Measurements from ENCODE around the gene APOBEC3B.
"Not testable (repeated sequence)": the region's sequence is repeated elsewhere in the genome, so short reads cannot be mapped to it uniquely, and the experiment has no call there.

The APOBEC3B gene

DNA sequence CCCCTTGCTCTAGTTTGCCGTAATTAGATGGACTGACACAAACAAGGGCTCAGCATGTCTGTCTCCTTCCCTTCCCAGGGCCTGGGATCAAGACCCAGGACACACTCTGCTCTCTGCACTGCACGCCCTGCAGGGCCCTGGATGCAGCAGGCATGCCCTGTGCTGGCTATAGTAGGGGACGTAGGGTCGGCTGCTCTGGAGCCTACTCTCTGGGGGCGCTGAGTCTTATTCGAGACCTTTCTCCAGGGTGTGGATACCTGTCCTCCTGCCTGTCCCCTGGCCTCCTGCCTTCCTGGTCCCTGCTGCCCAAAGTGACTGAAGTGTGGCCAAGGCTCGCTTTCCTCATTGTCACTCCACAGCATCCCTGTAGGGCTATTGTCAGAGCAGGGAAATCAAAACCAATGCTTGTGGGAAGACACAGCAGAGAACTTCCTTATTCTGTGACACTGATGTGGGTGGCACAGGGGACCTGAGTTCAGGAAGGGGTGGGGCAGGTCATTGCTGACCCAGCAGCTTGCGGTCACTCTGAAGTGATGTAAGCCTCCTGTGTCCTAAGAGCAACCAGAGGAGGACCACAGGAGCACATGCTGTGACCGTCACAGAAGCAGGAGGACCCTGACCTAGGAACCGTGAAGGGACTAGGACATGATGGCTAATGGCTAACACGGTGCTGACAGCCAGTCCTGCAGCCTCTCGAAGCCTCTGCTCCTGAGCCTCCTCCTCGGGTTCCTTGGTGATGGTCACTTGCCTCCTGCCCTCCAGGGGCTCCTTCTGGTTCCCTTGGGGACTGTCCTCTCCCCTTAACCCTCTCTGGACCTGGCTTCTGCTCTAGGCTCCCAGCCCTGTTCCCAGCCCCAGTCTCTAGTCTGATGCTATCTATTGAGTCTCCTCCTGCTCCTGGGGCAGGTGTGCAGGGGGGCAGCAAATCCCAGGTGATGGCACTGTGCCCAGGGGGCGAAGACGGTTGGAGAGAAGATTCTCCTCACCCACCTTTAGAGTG lies 14.4 kb upstream of the APOBEC3B start:
- DNase-seq (ENCODE audit: low read depth) = no peak

DNA sequence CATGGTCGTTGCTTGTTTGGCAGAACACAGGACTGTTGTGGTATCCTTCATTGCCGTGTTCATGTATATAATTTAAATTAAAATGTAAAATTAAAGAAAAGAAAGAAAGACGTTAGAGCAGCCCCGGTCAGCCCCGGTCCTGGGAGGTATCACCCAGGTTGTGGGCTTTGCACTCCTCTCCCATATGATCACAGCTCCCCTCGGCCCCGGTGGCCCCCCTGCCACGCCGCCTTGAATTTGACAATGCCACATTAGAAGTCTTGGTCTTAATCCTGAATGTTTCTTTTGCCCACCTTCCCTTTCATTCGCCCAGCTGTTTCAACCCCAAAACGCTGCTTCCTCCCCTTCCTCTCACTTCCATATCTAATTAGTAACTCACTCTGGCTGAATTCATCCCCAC lies 13.3 kb upstream of the APOBEC3B start:
- no peak for DNase-seq (ENCODE audit: low read depth)

DNA sequence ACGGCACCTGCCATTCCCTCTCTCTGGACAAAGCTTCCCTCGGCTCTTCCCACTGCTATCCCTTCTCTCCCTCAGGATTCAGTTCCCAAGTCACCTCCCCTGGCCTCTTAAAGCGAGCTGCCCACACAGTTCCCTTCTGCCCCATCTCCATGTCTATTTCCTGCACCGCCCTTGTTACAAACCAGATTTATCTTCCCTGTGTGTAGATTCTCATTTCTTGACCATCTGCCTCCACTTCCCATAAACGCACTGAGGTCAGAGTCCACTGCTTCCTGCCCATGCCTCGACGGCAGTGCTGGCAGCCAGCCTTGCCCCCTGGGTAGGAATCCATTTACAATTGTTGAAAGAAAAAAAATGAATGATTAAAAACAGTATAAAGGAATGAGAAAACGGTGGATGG lies 11.6 kb upstream of the APOBEC3B start:
- no peak for DNase-seq (ENCODE audit: low read depth)

DNA sequence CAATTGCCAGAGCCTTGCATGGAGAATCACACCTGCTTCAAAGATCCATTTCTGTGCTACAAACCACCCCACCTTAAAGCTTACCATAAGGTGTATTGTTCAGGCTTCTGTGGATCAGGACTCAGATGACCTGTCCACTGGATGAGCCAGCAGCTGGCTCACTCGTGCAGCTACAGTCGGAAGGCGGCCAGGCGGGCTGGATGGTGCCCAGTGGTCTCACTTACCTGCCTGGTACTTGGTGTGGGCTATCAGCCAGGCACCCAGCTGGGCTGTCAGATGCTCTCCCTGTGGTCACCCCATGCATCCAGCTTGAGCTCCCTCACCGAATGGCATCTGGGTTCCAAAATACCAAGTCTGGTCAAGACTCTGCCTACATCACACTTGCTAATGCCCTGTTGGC lies 10.9 kb upstream of the APOBEC3B start:
- no peak for DNase-seq (ENCODE audit: low read depth)

DNA sequence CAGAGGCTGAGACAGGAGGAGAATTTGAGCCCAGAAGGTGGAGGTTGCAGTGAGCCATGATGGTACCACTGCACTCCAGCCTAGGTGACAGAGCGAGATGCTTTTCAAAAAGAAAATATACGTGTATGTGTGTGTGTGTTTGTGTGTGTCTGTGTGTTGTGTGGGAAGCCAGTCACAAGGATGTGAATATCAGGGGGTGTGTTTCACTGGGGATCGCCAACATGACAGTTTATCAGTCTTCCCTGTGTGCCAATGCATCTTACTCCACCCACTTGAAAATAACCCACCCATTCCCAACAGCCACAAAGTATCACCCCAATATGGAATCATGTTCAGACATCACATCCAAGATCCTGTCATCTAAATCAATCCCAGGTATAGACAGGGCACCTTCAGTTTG lies 10.4 kb upstream of the APOBEC3B start:
- no peak for DNase-seq (ENCODE audit: low read depth)

DNA sequence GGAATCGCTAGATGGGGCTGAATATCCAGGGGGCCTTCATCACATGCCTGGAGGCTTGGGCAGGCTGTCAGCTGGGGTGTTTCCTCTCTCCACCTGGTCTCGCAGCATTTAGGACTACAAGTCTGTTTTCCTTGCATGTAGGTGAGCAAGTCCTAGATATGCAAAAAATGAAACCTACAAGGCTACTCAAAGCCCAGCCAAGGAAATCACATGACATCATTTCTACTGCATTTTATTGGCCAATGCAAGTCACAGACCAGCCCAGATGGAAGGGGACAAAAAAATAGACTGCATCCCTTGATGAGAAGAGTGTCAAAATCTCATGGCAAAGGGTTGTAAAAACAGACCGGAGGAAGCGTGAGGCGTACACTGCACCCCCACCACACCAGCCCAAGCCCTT lies 9.6 kb upstream of the APOBEC3B start:
- no peak for DNase-seq (ENCODE audit: low read depth)

DNA sequence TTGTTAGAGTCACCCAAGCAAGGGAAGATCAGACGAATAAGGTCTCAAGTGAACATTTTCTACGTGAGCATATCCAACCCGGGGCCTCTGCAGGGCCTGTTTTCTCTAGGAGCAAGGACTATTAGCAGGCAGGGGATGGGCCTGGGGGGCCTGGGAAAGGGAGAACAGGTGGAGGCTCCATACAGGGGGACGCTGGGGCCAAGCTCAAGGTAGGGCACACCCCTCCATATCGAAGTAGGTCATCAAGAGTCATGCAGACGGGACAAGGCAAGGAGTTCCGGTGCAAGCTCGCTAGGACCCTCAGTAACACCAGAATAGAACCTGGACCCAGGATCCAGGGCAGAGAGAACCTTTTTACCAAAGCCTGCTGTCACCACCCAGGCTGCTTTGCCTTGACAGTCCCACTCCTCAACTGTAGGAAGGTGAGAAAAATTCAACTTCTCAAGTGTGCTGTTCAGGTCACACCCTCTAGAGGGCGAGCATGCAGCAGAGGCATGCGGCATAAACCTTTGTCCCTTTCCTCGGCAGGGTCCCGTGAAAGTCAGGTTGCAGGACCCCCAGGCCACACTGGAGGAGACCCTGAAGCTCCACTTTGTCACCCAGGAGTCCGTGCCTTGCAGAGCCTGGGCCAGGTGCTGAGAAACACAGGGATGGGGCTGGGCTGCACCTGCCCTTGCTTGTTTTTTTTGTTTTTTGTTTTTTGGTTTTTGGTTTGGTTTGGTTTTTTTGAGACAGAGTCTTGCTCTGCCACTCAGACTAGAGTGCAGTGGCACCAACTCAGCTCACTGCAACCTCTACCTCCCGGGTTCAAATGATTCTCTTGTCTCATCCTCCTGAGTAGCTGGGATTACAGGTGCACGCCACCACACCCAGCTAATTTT lies 8.6 kb upstream of the APOBEC3B start:
- peak; percentile 23 for DNase-seq (ENCODE audit: low read depth)

DNA sequence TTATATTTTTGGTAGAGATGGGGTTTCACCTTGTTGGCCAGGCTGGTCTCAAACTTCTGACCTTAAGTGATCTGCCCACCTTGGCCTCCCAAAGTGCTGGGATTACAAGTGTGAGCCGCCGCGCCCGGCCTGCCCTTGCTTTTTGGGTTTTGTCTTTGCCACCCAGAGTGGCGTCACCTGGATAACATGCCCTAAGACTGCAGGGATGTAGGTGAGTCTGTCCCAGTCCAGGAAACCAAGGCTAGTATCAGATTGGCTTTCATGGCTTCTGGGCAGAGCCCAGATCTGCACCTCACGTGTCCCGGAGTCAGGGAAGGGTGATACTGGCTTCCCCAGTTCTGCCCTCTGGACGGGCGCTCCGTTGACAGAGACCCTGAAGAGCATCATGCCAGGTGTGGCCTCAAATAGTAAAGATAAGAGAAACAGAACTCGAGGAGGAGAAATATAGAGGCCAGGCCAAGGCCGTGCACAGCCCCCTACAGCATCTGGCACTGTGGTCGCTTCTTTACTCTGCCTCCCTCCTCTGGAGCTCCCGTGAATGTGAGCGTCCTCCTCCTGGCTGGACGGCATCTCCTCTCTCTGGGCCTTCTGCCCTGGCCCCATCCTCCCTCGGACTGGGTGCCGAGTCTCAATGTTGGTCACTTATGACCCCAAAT lies 7.8 kb upstream of the APOBEC3B start:
- no peak for DNase-seq (ENCODE audit: low read depth)

DNA sequence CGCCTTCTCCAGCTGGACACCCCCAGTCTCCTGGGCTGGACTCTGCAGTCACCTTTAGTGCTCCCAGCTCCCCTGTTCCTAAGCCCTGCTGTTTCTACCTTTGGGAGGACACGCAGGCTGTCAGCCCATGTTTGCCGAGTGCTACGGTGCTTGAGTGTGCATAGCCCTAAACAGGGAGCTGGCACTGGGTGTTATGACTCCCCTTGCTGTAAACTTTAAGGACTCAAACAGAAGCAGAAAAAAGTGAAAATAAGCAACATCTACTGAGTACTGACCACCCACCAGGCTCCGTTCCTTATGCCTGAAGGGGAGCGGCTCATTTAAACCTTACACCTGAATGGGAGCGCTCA lies 7.3 kb upstream of the APOBEC3B start:
- no peak for DNase-seq (ENCODE audit: low read depth)

DNA sequence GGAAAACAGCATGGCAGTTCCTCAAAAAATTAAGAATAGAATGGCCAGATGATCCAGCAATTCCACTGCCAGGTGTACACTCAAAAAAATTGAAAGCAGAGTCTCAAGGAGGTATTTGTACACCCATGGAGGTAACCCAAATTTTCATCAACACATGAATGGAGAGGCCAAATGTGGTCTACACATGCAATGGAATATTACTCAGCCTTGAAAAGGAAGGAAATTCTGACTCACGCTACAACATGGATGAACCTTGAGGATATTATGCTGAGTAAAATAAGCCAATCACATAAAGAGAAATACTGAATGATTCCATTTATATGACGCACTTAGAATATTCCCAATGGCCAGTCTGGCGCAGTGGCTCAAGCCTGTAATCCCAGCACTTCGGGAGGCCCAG lies 4.9 kb upstream of the APOBEC3B start:
- not testable (repeated sequence) for DNase-seq (ENCODE audit: low read depth)

DNA sequence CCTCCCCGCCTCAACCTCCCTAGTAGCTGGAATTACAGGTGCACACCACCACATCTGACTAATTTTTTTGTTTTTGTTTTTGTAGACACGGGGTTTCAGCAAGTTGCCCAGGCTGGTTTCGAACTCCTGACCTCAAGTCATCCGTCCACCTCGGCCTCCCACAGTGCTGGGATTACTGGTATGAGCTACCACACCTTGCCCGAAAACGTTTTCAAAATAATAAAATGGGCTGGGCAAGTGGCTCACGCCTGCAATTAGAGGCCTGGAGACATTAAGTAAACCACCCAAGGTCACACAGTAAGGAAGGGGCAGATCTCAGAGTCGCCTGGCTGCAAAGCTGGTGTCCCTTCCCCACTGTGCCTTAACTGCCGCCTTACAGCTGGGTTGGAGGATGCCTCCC lies 1.6 kb upstream of the APOBEC3B start:
- DNase-seq (ENCODE audit: low read depth) = not testable (repeated sequence)

DNA sequence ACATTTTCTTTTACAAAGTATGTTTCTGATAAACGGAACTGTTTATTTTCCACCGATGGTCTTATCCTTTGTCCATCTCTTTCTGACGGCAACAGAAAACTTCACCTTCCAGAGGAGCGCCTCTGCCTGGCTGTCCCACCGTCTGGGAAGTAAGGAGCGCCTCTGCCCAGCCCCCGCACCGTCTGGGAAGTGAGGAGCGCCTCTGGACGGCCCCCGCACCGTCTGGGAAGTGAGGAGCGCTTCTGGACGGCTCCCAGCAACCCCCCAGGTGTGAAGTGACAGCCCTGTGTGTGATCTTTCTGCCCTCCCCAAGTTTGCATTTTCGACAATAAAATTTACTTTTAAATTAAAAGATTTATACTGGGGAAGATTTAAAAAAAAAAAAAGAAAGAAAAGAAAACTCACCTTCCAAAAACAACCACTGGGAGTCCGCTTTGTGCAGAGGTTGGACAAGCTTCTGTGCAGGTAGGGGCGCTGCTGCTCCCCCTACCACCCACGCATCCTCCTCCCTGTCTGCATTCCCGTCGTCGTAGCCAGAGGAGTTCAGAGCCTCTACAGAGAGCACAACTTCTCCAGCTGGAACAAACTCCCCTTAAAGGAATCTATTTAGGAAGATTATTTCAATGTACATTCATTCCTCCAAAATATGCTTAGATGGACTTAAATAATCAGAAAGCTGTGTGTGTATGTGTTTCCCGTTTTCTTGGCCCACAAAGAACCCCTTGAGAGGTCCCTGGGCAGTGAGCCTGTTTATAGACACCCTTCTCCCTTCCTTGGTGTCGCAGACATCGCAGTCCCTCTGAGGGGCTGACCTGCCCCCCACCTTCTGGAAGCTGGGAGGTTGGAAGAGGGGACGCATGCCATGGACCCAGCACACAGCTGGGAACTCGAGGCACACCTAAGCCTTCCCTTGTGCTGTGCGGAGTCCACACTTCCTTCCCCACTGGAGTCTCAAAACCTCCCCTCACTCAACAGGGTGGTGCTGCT lies 849 bp upstream of the APOBEC3B start:
- DNase-seq (ENCODE audit: low read depth) = peak; percentile 14

DNA sequence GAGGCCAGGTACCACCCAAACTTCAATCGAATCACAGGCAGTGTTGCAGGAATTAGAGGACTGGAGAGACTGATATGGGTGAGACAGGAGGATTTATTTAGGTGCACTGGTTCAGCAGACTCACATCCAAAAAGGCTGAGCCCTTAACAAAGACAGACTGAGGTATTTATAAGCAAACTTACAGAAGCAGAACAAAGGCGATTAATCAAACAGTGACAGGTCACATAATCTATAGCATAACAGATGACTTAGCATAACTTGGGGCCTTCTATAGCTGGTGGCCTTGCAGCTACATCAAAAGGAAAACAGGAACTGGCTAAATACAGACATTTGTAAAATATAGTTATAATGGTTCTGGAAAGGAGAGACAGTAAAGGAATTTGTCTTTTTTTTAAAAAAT lies 2.1 kb downstream of the APOBEC3B start:
- DNase-seq (ENCODE audit: low read depth) = no peak

DNA sequence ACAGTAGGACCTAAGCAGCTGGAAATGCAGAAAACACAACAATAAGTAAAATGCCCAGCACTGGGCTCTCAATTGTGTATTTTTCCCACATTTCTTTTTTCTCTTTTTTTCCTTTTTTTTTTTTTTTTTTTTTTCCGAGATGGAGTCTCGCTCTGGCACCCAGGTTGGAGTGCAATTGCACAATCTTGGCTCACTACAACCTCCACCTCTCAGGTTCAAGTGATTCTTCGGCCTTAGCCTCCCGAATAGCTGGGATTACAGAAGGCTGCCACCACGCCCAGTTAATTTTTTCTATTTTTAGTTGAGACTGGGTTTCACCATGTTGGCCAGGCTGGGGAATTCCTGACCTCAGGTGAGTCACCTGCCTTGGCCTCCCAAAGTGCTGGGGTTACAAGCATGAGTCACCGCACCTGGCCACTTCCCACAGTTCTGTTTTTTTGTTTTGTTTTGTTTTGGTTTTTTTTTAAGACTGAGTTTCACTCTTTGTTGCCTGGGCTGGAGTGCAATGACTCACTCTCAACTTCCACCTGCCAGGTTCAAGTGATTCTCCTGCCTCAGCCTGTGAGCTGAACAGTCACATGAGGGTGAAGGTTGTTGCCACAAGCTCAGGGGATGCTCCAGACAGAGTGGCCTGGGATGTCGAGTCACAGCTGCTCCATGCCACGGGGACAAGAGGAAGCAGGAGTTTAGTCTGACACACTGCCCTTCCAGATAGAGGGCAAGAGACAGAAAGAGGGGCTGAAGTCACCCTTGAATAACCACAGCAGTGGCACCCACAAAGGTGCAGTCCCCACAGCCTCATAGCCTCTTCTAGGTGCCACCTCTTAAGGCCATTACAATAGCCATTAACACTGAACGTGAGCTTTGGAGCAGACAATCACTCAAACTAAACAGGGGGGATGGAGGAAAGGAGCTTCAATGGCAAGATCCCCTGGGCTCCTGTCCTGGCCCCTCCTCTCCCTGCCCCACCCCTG lies 2.9 kb downstream of the APOBEC3B start:
- not testable (repeated sequence) for DNase-seq (ENCODE audit: low read depth)

DNA sequence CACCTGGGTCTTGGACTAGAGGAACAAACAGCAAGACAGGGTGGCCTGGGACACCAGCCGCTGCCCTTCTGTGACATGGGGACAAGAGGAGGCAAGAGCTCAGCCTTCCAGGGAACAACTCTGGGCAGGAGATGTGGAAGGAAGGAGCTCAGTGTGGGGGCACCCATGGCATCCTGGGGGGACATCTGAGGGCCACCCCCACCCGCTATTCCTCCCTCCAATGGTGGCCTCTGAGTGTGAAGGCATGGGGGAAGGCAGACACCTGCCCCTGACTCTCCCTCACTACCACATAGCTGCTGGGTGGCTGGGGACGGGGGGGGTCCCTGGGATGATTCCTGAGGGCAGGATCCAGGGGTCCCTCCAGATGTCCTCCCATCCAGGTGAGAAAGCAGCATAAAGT lies 4.5 kb downstream of the APOBEC3B start:
- DNase-seq (ENCODE audit: low read depth) = no peak

DNA sequence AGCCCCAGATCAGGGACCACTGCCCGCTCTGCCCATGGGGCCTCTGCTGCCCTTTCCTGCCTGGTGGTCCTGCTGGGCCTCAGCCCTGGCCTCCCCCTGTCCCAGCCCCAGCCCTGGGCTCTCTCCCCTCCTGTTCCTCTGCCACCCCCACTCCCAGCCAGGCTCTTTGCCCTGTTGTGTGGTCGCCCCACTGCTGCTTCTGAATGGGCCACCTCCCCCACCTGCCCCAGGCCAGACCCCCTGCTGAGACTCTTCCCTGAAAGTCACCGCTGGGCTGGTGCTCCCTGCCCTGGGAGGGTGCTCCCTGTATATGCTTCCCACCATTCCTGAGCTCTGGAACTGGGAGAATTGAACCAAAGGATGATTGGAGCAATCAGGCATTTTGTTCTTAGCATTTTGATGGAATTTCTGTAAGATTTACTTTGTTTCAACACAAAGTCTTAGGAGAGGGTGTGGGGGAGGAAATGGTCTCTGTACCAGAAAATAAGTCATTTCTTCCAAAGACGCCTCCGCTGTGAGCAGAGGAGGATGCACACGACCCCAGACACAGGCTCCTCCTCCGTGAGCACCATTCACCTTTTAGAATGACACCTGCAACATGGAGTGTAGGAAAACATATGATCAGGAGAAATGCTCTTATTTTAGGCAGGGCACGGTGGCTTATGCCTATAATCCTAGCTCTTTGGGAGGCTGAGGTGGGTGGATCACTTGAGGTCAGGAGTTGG lies 5.2 kb downstream of the APOBEC3B start:
- no peak for DNase-seq (ENCODE audit: low read depth)

DNA sequence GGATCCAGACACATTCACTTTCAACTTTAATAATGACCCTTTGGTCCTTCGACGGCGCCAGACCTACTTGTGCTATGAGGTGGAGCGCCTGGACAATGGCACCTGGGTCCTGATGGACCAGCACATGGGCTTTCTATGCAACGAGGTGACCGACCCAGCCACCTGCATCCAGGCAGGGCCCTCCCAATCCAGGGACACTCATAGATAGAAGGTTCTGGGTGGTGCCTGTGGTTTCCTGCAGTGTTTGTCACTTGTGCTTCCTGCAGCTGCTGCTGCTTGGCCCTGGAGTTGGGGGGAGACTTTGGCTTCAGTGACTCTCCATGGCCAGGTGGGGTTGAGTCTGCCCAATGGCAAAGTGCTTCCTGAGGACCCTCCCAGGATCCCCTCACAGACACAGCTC lies 7.3 kb downstream of the APOBEC3B start:
- no peak for DNase-seq (ENCODE audit: low read depth)

DNA sequence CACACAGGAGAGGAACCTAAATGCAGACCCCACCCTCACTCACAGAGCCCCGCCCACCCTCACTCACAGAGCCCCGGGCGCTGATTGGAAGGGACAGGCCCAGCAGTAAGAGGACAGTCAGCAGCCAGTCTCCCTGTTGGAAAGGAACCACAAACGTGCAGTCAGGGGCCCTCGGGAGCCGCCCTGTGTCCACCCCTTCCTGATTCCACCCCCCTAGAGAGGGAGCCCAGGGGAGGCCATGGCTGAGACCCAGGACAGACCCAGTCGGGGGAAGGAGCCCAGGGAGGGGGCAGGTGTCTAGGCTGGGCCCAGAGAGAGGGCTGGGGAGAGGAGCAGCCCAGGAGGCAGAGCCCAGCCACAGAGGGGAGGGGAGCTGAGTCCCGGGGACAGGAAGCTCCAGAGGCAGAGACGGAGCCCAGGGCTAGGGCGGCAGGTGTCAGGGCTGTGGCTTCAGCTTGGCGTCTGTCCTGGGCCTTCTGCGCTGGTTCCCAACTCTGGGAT lies 10.8 kb downstream of the APOBEC3B start:
- DNase-seq (ENCODE audit: low read depth) = not testable (repeated sequence)

DNA sequence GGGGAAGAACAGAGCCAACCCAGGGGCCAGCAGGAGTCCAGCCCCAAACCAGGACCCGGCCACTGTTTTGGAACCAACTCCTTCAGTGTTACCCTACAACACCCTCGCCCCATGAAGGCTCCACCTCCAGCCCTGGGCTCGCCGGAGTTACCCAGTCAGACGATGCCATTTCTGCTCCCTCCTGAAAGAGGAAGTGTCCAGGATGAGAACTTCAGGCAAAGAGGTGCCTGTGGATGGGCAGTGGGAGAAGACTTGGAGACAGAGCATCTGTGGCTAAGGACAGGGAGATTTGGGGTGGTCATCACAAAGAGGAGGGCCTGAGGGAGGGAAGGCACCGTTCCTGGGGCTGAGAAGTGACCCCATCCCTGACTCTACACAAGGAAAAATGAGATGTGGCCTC lies 14.0 kb downstream of the APOBEC3B start:
- DNase-seq (ENCODE audit: low read depth) = no peak

Data from EH (cell line).